GOT3 (cell line): ENCODE measurements around the gene MAPK14.

Source experiments
- DNase-seq: peaks from one replicate; lab custom pipeline; 2025; ENCODE audit warnings: mixed read lengths; lab: John Stamatoyannopoulos, UW

The MAPK14 gene

GRCh38 chr6:36101691-36102090, 74.1 kb downstream of the MAPK14 start:
- no peak for DNase-seq

DNA sequence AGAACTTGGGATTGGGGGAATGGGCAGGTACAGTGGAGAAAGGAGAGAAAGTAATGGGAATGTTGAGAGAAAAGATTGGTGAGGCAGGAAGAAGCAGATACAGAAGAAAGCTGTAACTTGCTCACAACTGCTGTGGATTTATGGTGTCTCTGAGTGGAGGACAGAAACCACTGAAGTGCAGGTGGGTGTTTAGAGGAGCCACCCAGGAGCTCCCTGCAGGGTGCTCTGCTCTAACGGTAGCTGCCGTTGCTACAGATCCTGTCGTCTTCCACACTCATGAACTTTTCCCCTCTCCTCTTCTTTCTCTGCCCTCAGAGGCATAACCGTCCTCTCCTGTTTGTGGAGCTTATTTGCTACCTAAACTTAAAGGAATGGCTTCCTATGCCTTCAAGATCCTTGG, 75.2 kb downstream of the MAPK14 start:
- no peak for DNase-seq

- DNase-seq, result no peak
Measured at GRCh38 chr6:36104836-36105235, 77.2 kb downstream of the MAPK14 start.

DNA sequence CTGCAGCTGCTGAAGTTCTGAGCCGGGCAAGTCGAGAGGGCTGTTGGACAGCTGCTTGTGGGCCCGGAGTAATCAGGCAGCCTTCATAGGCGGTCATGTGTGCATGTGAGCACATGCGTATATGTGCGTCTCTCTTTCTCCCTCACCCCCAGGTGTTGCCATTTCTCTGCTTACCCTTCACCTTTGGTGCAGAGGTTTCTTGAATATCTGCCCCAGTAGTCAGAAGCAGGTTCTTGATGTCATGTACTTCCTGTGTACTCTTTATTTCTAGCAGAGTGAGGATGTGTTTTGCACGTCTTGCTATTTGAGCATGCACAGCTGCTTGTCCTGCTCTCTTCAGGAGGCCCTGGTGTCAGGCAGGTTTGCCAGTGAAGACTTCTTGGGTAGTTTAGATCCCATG, 81.5 kb downstream of the MAPK14 start:
- no peak for DNase-seq

GRCh38 chr6:36110050-36110449, 82.4 kb downstream of the MAPK14 start:
- no peak for DNase-seq

- DNase-seq, result no peak
Measured at GRCh38 chr6:36110863-36111262, 83.3 kb downstream of the MAPK14 start.

- no peak for DNase-seq
Measured at GRCh38 chr6:36111526-36111925, 83.9 kb downstream of the MAPK14 start.

DNA sequence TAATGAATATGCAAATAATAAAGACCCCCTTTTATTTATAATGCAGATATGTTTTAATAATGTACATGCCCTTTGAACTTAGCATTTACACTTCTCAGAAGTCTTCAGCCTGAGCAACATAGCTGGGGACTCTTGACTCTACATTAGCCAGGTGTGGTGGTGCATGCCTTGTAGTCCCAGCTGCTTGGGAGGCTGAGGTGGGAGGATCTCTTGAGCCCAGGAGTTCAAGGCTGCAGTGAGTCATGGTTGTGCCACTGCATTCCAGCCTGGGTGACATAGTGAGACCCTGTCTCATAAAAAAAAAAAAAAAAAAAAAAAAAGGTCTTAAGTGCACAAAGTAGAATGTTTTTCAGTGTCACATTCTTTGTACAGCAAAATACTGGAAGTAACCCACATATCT, 85.4 kb downstream of the MAPK14 start:
- no peak for DNase-seq

DNA sequence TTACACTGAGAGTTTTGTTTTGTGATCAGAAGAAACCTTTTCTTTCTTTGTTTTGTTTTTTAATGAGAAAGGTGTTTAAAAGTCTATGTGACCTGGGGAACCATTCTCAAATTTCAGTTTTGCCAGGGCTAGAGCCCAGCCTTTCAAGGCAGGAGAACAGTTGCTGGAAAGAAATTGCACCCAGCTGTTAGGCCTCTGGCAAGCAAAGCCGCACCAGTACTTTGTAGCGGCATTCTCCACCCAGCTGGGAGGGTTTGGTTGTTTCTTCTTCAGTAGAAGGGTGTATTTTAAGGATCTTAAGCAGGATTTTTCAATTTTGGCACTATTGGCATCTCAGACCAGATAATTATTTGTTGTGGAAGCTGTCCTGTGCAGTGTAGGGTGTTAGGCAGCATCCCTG, 86.1 kb downstream of the MAPK14 start:
- DNase-seq, result no peak

DNA sequence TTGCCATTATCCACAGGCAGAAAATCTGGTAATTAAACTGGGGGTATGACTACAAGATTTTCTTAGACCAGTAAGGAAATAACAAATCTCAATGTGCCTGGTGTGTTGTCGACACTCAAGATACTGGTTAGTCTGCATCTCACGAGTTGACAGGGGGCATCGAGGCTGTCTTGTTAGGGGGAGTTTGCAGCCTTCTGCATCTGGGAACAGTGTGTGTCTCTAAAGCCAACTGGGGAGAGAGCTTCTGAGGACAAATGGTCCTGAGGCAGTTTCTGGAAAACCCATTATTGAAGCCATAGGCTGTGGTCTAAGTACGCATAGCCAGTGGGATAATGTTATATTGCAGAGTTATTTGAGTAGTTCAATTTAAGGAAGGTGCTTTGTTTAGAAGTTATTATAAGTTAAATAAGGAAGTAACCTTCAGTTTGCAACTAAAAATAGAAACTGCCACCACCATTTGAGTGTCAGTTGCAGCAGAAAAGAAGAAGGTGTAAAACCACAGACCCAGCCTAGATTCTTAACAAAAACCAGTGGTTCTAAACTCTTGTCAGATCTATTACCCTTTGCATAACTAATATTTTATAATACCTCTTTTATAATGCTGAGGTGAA, 87.3 kb downstream of the MAPK14 start:
- DNase-seq, result no peak

- no peak for DNase-seq
Measured at GRCh38 chr6:36115412-36115811, 87.8 kb downstream of the MAPK14 start.

GRCh38 chr6:36116066-36116864, 88.7 kb downstream of the MAPK14 start:
- no peak for DNase-seq

- DNase-seq, result no peak
Measured at GRCh38 chr6:36116943-36117342, 89.3 kb downstream of the MAPK14 start.

DNA sequence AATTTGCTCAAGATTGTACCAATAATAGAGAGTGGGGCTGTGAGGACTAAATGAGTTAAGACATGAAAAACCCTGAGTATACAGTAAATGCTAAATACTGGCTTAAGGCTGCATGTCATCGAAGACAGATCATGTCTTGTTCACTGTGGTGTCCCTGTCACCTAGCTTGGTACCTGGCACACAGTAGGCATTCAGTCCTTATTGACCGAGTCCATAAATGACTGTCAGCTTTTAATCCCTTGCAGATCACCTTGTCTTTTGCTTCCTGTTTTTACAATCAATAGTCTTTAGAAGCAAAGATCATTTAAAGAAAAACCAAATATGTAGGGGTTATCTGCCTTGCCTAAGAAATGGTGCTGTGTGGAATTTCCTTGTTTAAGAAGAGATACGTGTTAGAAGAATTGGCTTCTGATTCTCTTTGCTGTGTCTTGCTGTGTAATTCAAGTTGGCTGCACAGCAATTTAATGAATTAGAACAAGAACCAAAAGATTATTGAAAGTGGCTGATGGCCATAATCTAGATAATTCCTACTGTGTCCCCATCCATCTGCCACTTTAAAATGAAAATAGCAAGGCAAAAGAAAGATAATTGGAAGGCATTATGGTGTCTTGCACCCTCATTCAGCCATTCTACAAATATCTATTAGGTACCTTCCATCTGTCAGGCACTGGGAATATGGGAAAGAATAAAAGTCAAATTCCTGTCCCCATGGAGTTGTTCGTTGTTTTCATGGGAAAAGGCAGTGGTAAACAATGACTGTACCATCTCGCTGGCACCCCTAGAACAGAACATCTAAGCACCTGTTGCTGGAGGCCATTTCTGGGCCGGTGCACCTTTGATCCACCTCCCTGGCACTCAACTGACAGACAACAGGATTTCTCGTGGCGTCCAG, 90.3 kb downstream of the MAPK14 start:
- no peak for DNase-seq

DNA sequence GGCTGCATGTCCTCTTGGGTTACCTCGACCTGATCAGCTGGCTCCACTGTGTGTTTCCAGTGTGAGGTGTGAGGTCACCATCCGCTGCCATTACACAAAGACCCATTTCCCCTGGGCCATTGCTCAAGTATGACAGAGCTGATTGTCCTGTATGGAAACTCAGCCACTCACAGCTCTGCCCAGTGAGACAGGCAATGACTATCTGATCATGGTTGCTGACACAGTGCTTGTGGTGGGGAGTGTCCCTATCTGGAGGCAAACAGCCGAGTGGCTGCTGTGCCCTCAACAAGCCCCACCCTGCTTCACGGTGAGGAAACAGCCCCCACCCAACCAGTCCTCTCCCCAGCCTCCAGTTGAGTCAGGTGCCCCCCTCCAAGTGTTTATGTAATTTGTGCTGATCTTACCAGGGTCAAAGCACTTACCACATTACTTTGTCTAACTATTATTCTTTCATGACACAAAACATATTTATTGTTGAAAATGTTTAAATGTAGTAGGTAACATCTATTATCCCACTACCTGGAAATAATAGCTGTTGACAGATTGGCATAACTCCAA, 91.0 kb downstream of the MAPK14 start:
- DNase-seq, result no peak

- DNase-seq, result no peak
Measured at GRCh38 chr6:36119209-36119608, 91.6 kb downstream of the MAPK14 start.

DNA sequence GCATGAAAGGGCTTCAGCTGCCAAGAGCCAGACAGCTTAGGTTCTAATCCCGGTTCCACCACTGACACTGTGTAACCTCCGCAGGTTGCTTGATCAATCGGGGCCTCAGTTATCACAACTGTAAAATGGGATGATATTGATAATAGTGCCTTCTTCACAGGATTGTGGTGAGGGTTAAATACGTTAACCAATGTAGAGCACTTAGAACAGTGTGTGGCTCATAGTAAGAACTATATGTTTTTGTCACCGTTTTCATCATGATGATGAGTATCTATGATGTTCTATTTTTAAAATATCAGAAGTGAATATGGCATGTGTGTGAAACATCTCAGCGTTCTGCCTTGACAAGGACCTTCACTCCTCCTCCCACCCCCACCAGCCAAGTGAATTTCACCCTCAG, 92.4 kb downstream of the MAPK14 start:
- no peak for DNase-seq

DNA sequence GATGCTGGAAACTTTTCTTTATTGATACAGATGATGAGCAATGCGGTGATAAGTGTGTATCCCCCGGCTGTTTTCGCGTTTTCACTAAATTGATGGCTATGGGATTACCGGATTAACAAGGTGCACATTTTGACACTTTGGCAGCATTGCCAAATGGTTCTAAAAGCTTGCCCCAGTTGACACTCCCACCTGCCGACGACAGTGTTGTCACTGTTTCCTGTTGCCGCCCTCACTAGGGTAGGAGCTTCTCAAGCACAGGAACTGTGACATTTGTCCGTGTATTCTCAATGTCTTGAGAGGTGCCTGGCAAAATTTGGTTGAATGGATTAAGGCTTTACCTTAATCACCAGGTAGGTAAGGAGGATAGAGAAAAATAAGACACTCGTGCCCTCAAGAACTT, 92.9 kb downstream of the MAPK14 start:
- no peak for DNase-seq

DNA sequence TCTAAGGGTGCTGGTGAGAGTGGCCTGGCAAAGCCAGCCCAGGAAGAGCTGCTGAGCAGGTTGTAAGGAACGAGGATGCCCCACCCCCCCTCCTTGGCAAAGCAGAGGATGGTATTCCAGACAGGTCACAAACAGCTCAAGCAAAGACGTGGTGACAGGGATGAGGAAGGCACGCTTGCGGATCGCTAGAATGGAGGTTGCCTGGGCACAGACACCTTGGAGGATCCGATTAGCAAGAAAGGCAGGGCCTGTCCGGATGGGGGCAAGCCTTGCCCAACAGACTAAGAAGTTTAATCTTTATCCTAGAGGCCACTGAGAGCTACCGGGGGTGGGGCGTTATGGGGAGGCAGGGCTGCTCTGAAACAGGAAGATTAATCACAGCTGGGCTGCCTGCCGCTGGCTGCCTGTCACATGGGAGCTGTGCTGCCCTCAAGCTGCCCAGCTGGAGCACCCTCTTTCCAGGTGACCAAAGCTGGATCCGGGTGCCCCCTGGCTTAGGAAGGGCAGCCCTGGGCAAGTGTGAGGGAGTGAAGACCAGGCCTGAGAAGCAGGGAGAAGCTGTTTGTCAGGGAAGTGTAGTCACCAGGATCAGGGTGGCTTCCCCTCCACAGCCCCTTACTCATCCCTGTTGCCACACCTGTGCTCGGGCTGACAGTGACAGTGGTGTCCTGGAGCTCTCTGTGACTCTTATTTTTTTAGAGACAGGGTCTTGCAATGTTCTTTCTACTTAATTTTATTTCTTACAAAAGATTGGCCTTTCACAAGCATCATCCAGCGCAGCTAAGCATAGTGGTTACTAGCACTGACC, 93.6 kb downstream of the MAPK14 start:
- no peak for DNase-seq

DNA sequence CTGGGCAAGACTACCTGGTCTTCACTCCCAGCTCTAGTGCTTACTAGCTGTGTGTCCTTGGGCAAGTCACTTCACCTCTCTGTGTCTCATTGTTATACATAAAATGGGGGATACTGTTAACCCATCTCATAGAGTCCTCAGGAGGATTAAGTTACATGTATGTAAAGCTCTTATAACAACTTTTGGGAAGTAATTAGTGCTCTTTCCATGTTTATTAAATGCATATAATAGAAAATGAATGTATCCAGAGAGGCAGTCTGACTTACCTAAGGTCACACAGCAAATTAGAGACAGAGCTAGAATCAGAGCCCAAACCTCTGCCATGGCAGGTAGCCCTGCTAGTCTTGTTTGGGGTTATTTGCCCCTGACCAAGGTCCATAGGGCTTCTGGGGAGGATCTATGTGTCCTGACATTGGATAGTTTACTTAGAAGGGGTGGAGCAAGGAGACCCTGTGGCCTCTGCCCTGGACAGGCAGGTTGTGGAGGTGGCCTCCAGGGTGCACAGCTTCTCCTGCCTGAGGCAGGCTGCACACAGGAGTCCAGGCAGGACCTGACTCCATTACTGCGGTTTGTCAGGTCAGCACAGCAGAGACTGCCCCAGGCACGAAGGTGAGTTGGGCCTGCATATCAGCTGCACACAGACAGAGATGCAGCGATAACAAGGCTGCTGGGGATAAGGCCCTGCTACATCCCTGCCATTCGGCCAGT, 94.3 kb downstream of the MAPK14 start:
- no peak for DNase-seq
